Skin epidermis (tissue), 12 donors: ENCODE results near the gene SLC4A3.
A peak's percentile ranks its signal among the peaks of the same experiment; 100 is the strongest.

Source experiments
- H3K27ac ChIP-seq, 21 experiments: fragments of 200-600 bp; sonication (generic) in 11 of 21; one replicate each; pipeline ENCODE4 v1.5.0; 2020; ENCODE audit warnings: mild to moderate bottlenecking in 3 of 21, inconsistent platforms in 2 of 21, moderate library complexity in 2 of 21
- H3K4me3 ChIP-seq, 7 experiments: fragments of 200-600 bp; sonication (generic) in 2 of 7; one replicate each; pipeline ENCODE4 v1.5.0; 2020; ENCODE audit warnings: inconsistent platforms in 2 of 7, mild to moderate bottlenecking in 2 of 7, moderate library complexity in 1 of 7

Gene SLC4A3, protein sequence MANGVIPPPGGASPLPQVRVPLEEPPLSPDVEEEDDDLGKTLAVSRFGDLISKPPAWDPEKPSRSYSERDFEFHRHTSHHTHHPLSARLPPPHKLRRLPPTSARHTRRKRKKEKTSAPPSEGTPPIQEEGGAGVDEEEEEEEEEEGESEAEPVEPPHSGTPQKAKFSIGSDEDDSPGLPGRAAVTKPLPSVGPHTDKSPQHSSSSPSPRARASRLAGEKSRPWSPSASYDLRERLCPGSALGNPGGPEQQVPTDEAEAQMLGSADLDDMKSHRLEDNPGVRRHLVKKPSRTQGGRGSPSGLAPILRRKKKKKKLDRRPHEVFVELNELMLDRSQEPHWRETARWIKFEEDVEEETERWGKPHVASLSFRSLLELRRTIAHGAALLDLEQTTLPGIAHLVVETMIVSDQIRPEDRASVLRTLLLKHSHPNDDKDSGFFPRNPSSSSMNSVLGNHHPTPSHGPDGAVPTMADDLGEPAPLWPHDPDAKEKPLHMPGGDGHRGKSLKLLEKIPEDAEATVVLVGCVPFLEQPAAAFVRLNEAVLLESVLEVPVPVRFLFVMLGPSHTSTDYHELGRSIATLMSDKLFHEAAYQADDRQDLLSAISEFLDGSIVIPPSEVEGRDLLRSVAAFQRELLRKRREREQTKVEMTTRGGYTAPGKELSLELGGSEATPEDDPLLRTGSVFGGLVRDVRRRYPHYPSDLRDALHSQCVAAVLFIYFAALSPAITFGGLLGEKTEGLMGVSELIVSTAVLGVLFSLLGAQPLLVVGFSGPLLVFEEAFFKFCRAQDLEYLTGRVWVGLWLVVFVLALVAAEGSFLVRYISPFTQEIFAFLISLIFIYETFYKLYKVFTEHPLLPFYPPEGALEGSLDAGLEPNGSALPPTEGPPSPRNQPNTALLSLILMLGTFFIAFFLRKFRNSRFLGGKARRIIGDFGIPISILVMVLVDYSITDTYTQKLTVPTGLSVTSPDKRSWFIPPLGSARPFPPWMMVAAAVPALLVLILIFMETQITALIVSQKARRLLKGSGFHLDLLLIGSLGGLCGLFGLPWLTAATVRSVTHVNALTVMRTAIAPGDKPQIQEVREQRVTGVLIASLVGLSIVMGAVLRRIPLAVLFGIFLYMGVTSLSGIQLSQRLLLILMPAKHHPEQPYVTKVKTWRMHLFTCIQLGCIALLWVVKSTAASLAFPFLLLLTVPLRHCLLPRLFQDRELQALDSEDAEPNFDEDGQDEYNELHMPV

DNA sequence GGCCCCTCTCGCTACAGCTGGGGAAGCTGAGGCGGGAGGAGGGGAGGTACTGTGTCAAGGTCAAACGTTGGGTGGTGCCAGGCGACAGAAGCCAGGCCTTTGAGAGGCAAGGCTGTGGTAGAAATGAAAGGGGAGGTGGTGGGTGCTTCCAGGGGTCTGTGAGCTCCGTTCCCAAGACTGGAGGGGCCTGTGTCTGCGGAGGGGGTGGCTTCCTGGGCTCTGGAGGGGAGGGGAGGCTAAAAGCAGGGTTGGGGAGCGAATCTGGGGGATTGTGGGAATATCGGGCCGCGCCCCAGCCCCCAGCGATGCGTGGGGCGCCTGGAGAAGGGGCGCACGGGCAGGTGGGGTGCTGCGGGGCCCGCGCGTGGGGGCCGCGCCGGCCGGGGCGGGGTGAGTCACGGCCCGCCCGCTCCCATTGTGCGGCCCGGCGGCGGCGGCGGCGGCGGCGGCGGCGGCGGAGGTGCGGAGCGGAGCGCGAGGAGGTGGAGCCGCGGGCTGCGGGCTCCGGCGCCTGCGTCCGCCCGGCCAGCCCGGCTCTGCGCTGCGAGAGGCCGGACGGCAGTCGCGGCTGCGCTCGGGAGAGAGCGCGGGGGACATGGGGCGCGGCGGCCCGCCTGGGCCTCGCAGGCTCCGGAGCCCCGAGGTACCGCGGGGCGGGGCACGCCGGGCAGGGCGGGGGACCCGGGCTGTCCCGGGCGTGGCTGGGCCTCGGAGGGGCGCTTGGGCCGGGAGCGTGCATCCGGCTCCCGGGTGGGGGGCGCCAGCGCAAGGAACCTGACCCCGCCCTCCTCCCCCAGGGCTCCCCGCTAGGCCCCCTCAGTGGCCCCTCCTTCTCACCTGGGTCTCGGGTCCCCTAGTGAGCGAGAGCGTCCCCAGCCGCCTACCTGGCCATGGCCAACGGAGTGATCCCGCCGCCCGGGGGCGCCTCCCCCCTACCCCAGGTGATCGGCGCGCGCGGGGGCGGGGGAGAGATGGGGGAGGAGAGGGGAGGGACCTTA, at the start of gene SLC4A3:
TSS of gene SLC4A3 (plus strand) at position 528 of the 998 bp plus-strand sequence. CDS start at position 891, 363 bp downstream.
- peak within 1 kb of the TSS in 16 of 21 experiments; percentile 14 to 79 (median 50) for H3K27ac ChIP-seq
- peak within 1 kb of the TSS; percentile 23 to 62 (median 44) for H3K4me3 ChIP-seq

DNA sequence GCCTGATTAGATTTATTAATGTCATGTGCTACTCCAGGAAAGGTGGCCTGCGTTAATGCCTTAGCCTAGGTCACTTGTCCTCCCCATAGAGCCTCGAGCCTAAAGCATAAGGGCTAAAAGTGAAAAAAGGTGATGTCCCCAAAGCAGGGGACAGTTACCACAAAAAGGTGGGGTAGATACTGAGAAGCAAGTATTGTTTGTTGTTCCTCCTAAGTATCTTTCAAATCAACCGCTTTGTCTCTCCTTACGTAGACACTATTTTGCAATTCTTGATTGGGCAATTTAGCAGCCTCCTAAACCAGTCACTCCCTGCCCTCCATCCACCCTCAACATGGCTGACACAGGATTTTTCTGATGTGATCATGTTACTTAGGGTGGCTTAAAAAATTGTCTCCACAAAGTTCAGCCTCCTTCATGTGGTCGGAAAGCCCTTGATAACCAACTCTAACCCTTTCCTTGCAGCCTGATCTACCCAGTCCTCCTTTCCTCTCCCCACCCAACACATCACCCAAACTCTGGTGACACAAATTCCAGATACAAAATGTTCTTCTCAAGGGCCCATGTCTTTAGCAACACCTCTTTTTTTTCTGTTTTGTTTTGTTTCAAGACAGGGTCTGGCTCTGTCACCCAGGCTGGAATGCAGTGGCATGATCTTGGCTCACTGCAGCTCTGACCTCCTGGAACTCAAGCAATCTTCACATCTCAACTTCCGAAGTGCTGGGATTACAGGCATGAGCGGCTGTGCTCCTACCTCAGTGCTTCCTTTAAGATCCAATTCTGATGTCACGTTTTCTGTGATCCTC, 48.4 kb upstream of the SLC4A3 start:
- Histone ChIP-seq H3K27ac (no peak overlapping the region), H3K4me3 (no peak overlapping the region)

DNA sequence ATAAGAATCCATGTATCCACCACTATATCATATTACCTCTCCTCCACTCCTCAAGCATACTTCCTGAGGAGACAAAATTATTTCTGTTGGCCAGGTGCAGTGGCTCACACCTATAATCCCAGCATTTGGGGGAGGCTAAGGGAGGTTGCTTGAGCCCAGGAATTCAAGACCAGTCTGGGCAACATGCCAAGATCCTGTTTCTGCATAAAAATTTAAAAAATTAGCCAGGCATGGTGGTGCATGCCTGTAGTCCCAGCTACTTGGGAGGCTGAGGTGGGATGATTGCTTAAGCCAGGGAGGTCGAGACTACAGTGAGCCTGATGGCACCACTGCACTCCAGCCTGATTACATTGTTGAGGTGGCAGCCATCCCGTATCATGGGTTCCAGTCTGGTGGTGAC, 46.1 kb upstream of the SLC4A3 start:
- Histone ChIP-seq H3K27ac (no peak overlapping the region), H3K4me3 (no peak overlapping the region)

DNA sequence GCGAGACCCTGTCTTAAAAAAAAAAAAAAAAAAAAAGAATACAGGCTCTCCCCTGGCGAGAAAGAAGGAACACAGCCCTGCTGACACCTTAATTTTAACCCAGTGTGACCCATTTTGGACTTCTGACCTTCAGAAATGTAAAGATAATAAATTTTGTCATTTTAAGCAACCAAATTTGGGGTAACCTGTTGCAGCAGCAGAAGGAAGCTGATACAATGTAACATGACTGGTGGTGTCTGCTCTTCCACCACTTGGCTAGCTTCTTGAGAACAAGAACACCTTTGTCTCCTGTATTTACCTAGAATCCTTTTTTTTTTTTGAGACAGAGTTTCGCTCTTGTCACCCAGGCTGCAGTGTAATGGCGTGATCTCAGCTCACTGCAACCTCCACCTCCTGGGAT, 36.3 kb upstream of the SLC4A3 start:
- no peak overlapping the region for H3K4me3 ChIP-seq
- H3K27ac ChIP-seq, result no peak overlapping the region

DNA sequence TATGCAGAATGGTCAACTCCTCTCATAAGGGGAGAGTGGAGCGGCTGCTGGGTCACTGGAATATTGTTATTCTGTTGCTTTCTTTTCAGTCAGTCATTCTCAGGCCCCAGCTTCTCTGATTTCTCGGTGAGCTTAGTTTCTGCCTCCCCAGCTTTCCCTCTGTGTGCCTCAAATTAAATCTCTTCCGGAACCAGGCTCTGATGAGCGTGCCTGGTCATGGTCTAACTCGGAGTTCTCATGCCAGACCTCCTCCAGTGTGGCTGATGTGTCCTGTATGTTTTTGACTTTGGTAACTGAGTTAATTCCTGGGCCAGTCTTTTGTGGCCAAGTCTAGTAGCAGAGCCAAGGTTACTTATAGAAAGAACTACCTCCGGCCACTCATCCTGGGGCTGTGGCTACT, 34.7 kb upstream of the SLC4A3 start:
- Histone ChIP-seq H3K4me3 (no peak overlapping the region), H3K27ac (no peak overlapping the region)

DNA sequence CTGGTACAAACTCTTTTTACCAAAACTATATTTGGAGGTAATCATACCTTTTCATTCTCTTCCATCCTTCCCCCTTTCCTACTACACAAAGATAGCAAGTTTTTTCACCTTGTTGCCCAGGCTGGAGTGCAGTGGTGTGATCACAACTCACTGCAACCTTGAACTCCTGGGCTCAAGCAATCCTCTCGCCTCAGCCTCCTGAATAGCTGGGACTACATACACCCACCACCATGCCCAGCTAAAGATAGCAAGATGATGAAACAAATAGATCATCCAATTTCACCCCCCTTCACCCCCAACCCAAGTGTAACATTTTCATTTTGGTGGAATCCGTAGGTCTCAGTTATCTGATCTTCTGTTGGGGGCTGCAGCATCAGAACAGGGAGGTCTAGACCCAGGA, 34.3 kb upstream of the SLC4A3 start:
- Histone ChIP-seq H3K4me3 (no peak overlapping the region), H3K27ac (no peak overlapping the region)

DNA sequence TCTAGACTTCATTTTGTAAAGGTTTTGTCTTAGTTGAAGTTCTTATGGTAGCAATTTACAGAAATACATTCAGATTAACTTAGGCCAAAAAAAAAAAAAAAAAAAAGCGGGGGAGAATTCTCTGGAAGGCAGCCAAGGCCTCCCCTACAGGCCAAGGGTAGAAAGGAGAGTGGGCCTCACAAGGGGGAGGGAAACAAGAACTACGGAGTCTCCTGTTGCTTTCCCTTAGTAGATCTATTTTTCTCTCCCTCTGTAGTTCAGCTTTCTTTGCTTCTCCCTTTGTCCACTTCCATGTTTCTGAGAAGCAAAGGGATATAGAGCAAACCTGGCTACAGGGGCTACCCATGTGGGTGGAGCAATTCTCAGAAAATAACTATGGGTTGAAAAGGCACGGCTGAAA, 32.2 kb upstream of the SLC4A3 start:
- H3K27ac ChIP-seq, result no peak overlapping the region

DNA sequence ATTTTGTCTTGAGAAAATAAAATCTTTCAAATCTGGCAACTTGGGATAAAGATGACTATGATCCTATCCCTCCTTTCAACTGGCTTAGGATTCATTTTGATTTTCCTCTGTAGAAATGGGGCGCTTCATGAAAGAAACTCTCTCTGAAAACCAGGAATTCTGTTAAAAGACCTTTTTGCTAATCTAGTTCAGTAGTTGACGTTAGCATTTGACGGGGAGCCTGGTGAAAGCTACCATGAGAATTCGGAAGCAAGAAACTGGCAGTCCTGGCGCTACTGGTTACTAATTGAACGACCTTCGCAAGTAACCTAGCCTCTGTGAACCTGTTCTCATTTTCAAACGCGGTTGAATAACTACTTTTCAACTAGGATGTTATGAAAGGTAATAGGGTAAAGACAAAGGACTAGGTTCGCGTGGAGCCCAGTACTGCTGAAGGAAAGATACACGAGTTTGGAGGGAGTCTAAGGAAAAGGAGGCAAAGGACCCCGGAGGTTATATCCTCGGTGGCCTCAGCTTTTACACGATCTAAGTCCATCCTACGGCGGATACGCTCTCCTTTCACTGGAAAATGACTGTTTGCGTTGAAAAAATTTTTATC, 30.4 kb upstream of the SLC4A3 start:
- H3K27ac ChIP-seq, result peak overlapping the region in 20 of 21 experiments; percentile 72 to 96 (median 89)
- peak overlapping the region; percentile 43 to 83 (median 65) for H3K4me3 ChIP-seq

More for the DNA sequence above, 32.2 kb upstream of the SLC4A3 start:
- no peak overlapping the region for H3K4me3 ChIP-seq

DNA sequence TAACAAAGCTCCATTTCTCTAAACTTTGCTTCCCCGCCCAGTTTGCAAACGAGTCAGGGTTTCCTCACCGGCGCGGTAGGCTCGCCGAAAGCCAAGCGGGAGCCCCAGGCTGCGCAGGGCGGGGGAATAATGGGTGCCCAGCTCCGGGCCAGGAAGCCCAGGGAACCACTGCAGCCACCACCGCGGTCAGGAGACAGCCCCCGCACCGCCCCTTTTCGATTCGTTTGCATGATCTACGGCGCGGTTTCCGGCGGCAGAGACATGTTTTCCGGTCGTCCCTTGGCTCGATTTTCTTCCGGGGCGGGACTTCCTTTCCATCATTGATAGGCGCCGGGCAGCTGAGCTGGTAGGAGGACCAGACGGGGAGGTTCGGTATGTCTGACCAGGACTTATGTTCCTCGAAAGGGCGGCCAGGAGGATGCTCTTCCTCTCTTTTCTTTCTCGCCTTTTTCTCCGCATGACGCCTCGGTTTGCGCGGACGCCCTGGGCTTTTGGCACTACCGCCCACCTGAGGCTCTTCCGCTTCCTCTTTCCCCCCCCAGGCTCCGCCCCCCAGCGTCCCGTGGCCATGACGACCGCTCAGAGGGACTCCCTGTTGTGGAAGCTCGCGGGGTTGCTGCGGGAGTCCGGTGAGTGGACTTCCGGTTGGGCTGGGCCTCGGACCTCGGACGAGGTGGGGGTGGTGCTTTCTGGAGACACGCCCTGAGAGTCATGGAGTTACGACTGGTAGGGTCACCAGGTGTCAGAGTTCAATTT, 29.7 kb upstream of the SLC4A3 start, which contains the start of gene STK11IP:
TSS of gene STK11IP (plus strand) at position 306 of the 756 bp plus-strand sequence. CDS start at position 569, 263 bp downstream.
- Histone ChIP-seq H3K27ac (peak within 1 kb of the TSS; percentile 2 to 96 (median 89)), H3K4me3 (peak within 1 kb of the TSS; percentile 43 to 83 (median 65))

DNA sequence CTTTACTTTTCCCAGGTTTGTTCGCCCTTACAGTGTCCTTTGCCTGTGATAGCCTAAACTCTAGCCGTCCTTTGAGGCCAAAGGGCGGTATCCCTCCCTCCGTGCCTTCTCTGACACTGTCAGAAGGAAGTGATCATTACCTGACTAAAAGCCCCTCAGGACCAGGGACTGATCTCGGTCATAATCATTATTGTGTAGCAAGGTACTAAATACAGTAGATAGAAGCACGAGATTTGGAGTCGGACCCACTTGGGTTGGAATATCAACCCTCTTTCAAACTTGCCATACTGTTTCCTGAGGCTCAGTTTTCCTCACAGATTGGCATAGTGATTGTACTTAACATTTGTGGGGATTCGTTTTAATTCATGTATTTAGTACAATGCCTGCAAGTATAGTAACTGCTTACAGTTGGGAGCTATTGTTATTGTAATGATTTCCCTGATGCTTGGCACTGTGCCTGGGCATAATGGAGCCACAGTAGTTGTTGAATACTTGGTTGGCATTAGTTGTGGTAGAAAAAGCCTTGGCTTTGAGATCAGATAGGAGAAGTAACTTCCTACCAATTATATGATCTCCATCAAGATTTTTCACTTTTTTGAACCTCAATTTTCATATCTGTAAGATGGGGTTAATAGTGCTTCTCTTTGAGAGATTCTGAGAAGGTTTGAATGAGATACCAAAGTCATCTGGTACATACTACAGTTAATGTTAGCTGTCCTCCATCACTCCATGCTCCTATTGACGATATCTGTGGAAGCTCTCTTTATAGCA, 28.9 kb upstream of the SLC4A3 start:
- Histone ChIP-seq H3K4me3 (peak overlapping the region; percentile 43 to 83 (median 65)), H3K27ac (peak overlapping the region in 20 of 21 experiments; percentile 2 to 96 (median 89))

DNA sequence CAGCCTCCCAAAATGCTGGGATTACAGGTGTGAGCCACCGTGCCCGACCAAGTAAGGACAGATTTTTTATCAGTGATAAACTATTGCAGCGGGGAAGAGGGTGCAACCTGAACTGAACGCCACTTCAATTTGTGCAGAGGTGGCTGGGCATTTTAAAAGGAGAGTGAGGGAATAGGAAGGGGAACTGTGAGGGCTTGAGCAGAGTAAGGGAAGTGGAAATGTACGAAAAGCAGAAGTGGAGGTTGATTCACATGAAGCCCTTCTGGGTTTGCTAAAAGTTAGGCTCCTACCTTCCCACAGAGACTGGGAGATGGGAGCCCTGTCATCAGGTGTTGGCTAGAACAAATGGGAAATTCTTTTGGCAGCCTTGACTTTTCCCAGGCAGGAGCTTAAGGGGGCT, 23.7 kb upstream of the SLC4A3 start:
- Histone ChIP-seq H3K4me3 (no peak overlapping the region), H3K27ac (peak overlapping the region in 1 of 21 experiments; percentile 35)

DNA sequence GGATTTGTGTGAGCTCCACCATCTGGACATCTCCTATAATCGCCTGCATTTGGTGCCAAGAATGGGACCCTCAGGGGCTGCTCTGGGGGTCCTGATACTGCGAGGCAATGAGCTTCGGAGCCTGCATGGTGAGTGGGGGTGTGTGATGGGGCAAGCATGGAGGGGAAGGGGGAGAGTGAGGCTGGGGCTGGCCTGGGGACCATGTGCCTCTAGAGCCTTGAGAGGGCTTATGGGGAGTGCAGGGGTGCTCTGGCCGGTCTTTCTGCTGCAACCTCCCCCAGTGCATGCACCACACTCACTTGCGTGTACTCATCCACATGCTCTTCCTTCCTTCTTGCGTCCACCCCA, 21.8 kb upstream of the SLC4A3 start:
- Histone ChIP-seq H3K27ac (no peak overlapping the region), H3K4me3 (no peak overlapping the region)

DNA sequence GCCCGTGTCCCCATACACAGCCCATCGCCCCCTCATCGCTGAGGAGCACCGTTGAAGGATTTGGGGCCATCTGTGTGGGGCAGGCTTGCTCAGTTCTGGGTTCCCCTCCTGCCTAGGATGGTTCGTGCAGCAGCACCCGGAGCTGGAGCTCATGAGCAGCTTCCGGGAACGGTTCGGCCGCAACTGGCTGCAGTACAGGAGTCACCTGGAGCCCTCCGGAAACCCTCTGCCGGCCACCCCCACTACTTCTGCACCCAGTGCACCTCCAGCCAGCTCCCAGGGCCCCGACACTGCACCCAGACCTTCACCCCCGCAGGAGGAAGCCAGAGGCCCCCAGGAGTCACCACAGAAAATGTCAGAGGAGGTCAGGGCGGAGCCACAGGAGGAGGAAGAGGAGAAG, 19.5 kb upstream of the SLC4A3 start:
- Histone ChIP-seq H3K4me3 (no peak overlapping the region), H3K27ac (no peak overlapping the region)

DNA sequence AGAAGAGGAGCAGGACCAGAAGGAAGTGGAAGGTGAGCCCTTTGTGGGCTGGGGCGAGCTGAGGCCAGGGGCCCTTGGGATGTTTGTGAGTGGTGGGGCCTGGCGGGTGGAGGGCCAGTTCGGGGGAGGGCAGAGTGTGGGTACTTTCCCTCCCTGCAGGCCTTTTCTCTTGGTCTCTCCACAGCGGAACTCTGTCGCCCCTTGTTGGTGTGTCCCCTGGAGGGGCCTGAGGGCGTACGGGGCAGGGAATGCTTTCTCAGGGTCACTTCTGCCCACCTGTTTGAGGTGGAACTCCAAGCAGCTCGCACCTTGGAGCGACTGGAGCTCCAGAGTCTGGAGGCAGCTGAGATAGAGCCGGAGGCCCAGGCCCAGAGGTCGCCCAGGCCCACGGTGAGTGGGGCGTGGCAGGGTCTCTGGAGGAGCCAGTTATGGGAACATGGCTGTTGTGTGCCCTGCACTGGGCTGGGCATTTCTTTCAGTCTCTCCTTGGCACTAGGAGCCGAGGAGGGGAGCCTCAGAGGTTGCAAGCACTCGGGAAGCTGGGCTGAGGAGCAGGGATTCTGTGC, 18.9 kb upstream of the SLC4A3 start:
- H3K4me3 ChIP-seq, result no peak overlapping the region
- H3K27ac ChIP-seq, result no peak overlapping the region

DNA sequence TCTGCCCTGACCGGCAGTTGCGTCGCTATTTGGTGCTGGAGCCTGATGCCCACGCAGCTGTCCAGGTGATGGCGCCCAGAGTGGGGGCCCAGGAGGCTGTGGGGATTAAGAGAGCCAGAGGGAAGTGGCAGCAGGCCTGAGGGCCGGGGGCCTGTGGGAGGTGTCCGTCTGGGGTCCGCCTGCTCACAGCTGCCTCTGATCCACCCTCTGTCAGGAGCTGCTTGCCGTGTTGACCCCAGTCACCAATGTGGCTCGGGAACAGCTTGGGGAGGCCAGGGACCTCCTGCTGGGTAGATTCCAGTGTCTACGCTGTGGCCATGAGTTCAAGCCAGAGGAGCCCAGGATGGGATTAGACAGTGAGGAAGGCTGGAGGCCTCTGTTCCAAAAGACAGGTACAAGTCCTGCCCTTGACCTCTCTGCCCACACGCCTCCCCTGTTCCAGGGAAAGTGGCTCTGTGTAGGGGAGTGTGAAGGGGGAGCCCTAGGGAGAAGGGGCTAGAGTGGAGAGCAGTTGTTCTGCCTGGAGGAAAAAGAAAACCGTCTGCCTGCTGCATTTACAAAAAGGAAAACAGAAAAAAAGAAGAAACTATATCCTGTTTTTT, 18.2 kb upstream of the SLC4A3 start:
- Histone ChIP-seq H3K27ac (no peak overlapping the region), H3K4me3 (no peak overlapping the region)
